NCI-H2029 (cell line): ENCODE measurements around the gene GLT1D1.
"Not testable (repeated sequence)": the region's sequence is repeated elsewhere in the genome, so short reads cannot be mapped to it uniquely, and the experiment has no call there.

Experiments used
- DNase-seq: peaks from one replicate; lab custom pipeline; 2025; lab: John Stamatoyannopoulos, UW

Gene GLT1D1

DNA sequence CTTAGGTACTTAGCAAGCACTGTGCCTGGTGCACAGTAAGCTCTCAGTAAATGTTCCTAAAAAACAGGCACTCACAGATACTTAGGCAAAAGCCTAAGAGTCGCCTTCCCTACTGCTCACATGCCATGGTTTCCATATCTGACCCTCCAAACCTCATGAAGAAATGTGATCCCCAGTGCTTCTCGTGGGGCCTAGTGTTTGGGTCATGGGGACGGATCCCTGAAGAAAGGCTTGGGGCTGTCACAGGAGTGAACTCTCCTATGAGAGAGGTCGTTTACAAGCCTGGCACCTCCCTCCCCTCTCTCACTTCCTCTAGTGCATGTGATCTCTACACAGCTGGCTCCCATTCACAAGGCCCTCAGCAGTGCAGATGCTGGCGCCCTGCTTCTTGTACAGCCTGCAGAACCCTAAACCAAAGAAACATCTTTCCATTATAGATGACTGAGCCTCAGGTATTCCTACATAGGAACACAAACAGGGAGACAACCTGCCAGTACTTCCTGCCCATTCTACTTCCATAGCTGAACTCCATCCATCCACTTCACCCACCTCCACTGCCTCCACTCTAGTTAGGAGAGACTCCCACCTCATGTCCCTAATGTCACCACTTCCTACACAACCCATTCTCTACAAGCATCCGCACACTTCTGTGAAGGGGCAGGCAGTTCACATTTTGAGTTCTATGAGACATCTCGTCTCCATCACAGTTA, 32.4 kb upstream of the GLT1D1 start:
- peak; percentile 47 for DNase-seq

- no peak for DNase-seq
Observed at GRCh38 chr12:128823216-128823915, 29.9 kb upstream of the GLT1D1 start.

- DNase-seq = peak; percentile 96
Observed at GRCh38 chr12:128823916-128824839, 29.1 kb upstream of the GLT1D1 start, which contains the start of gene SLC15A4. SLC15A4 (minus strand) TSS chr12:128823958; CDS start chr12:128823943, 15 bp downstream.

DNA sequence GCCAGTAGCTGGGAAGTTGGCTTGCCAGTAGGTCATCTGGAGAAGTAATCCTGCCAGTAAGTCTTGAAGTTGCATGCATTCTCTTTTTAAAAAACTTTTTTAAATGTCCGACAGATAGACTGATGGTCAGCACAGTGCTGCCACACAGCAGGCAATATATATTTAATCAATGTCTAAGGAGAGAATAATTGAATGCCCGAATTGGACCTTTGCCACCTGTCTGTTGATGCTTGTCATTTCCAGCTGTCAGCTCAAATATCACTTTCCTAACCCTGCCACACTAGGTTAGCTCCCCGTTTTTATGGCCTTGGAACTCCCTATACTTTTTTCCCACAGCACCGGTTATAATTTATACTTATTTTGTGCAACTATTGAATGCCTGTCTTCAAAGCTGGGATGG, 27.4 kb upstream of the GLT1D1 start:
- DNase-seq = no peak

DNA sequence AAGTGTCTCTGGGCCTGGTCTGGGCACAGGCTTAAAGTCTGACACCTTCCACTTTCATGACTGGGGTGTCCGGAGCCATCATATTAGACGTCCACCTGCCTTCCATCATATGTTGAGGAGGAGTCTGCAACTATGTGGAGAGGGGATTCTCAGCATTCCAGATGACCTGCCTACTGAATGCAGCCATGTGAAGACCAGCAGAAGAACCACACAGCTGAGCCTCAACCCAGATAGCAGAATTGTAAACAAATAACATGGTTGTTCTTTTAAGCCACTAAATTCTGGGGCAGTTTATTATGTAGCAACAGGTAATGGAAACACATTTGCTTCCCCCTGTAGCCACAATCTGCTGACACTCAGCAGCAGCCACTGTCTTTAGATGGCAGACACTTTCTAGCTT, 25.6 kb upstream of the GLT1D1 start:
- no peak for DNase-seq

GRCh38 chr12:128829861-128830504, 23.3 kb upstream of the GLT1D1 start:
- DNase-seq = no peak

GRCh38 chr12:128830505-128830893, 22.8 kb upstream of the GLT1D1 start:
- DNase-seq = no peak

- no peak for DNase-seq
Observed at GRCh38 chr12:128833418-128833817, 19.9 kb upstream of the GLT1D1 start.

GRCh38 chr12:128839885-128840284, 13.4 kb upstream of the GLT1D1 start:
- not testable (repeated sequence) for DNase-seq

DNA sequence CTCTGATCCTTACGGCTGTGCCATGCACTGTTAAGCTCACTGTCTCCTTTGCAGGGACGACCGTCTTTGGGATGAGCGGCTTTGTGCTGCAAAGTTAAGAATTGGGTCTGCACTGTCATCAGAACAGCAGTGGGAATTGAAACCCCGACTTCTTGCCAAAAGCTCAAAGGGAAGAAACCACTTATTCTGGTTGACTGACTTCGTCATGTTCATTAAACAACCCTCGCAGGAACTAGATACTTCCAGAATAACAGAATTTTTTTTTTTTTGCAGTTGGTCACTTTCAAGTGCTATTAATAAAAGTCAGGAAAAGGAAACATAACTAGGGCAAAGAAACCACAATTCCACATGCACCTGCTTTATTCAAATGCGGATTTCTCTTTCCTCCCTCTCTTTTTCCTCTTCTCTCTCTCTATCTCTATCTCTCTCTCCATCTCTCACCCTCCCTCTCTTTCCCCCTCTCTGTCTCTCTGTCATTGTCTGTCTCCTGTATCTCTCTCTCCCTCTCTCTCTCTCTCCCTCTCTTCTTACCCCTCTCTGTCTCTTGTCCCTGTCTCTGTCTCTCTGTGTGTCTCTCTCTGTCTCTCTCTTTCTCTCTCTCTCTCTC, 12.3 kb upstream of the GLT1D1 start:
- DNase-seq = no peak

GRCh38 chr12:128842579-128842978, 10.7 kb upstream of the GLT1D1 start:
- DNase-seq = no peak

GRCh38 chr12:128843538-128843937, 9.7 kb upstream of the GLT1D1 start:
- no peak for DNase-seq

DNA sequence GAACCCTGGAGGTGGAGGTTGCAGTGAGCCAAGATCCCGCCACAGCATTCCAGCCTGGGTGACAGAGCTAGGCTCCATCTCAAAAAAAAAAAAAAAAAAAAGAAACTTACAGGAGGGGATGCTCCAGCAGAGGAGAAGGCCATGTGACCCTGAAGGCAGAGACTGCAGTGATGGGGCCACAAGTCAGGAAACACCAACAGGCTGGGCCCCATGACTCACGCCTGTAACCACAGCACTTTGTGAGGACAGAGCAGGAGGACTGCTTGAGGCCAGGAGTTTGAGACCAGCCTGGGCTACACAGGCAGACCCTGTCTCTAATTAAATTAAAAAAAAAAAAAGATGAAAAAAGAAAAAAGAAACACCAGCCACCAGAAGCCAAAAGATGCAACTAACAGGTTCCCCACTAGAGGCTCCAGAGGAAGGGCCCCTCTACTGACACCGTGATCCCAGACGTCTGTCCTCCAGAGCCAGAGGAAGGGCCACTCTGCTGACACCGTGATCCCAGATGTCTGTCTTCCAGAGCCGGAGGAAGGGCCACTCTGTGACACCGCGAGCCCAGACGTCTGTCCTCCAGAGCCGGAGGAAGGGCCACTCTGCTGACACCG, 9.1 kb upstream of the GLT1D1 start:
- no peak for DNase-seq

GRCh38 chr12:128846671-128847070, 6.6 kb upstream of the GLT1D1 start:
- DNase-seq = not testable (repeated sequence)

GRCh38 chr12:128848371-128848770, 4.9 kb upstream of the GLT1D1 start:
- no peak for DNase-seq

DNA sequence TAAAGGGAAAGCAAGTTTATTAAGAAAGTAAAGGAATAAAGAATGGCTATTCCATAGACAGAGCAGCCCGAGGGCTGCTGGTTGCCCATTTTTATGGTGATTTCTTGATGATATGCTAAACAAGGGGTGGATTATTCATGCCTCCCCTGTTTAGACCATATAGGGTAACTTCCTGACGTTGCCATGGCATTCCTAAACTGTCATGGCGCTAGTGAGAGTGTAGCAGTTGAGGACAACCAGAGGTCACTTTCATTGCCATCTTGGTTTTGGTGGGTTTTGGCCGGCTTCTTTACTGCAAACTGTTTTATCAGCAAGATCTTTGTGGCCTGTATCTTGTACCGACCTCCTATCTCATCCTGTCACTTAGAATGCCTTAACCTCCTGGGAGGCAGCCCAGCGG, 3.5 kb upstream of the GLT1D1 start:
- not testable (repeated sequence) for DNase-seq

- no peak for DNase-seq
Observed at GRCh38 chr12:128850400-128850799, 2.9 kb upstream of the GLT1D1 start.

DNA sequence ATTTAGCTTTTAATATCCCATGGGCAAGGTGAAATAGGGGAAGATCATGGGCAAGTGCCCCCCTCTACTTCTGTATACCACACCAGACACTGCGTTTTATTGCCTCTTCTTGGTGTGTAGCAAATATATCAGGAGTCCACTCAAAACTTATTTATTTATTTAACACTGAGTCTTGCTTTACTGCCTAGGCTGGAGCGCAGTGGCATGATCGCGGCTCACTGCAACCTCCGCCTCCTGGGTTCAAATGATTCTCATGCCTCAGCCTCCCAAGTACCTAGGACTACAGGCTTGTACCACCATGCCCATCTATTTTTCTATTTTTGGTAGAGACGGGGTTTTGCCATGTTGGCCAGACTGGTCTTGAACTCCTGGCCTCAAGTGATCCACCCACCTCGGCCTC, 1.8 kb upstream of the GLT1D1 start:
- not testable (repeated sequence) for DNase-seq

- DNase-seq = no peak
Observed at GRCh38 chr12:128852026-128852698, 1.1 kb upstream of the GLT1D1 start.

GRCh38 chr12:128853600-128854197, 421 bp downstream of the GLT1D1 start:
- no peak for DNase-seq
